Tibial artery (tissue), 4 donors: ENCODE measurements around the gene NTSR1.

Experiments
- DNase-seq, 2 donors: peaks; one replicate each; pipeline ENCODE4 v3.0.0-alpha.2; 2019
- H3K27ac ChIP-seq, 2 donors: fragments of 200-600 bp; sonication (generic) in 1 of 2; 1 replicate in 1 of 2; 2 replicates in 1 of 2; pipeline ENCODE4 v1.5.1; 2018 to 2019; ENCODE audit warnings: mild to moderate bottlenecking in 1 of 2
- H3K27me3 ChIP-seq, 2 donors: fragments of 200-600 bp; sonication (generic) in 1 of 2; one replicate each; pipeline versions ENCODE4 v1.5.1 to v1.6.0; 2016 to 2019
- H3K36me3 ChIP-seq, 3 donors: fragments of 200-600 bp; sonication (generic) in 2 of 3; one replicate each; pipeline ENCODE4 v1.5.1; 2016 to 2019; ENCODE audit warnings: mild to moderate bottlenecking in 2 of 3
- H3K4me1 ChIP-seq, 4 donors: fragments of 200-600 bp; sonication (generic) in 2 of 4; 1 replicate in 3 of 4; 2 replicates in 1 of 4; pipeline ENCODE4 v1.5.1; 2016 to 2019
- H3K4me3 ChIP-seq, 2 donors: fragments of 200-600 bp; sonication (generic) in 1 of 2; 1 replicate in 1 of 2; 2 replicates in 1 of 2; pipeline ENCODE4 v1.5.1; 2018 to 2019; ENCODE audit warnings: mild to moderate bottlenecking in 2 of 2
- H3K9me3 ChIP-seq, 3 donors: fragments of 200-600 bp; sonication (generic) in 1 of 3; one replicate each; pipeline ENCODE4 v1.5.1; 2016 to 2019
- CTCF ChIP-seq, 2 experiments: fragments of 200-600 bp in 1 of 2; fragments of 450-650 bp in 1 of 2; IDR thresholded peaks; one replicate each; pipeline ENCODE4 v1.5.1; 2017 to 2019; ENCODE audit warnings: antibody characterized with exemption in 2 of 2, mild to moderate bottlenecking in 1 of 2, moderate library complexity in 1 of 2
- intact Hi-C: fragments of 100-400 bp; cut with DNase I; formaldehyde crosslinking; loops from one replicate; pipeline ENCODE4 v1.15.0; 2023; ENCODE audit warnings: low total_unique reads

NTSR1 gene

GRCh38 chr20:62742550-62742949 is 33.9 kb downstream of the NTSR1 start:
- no peaks in the 10 kb centered on the region for H3K9me3 ChIP-seq
- H3K4me1 ChIP-seq: no peaks in the 10 kb centered on the region
- H3K4me3 ChIP-seq: no peak overlapping the region
- H3K27me3 ChIP-seq: peaks cover 0 to 82% of the 10 kb centered on the region in 2 donors
- no peak for TF ChIP-seq CTCF (IDR thresholded peaks at IDR 0.05)
- no peaks in the 10 kb centered on the region for H3K36me3 ChIP-seq
- intact Hi-C loops: no loop called here
- no peak overlapping the region for H3K27ac ChIP-seq
- peak in 1 of 2 donors; percentile 53 for DNase-seq

GRCh38 chr20:62742979-62743776 is 34.5 kb downstream of the NTSR1 start:
- Histone ChIP-seq H3K27me3 (peaks cover 0 to 76% of the 10 kb centered on the region in 2 donors), H3K4me1 (no peaks in the 10 kb centered on the region), H3K36me3 (no peaks in the 10 kb centered on the region), H3K9me3 (no peaks in the 10 kb centered on the region), H3K27ac (no peak overlapping the region), H3K4me3 (no peak overlapping the region)
- intact Hi-C loops: no loop called here
- TF ChIP-seq CTCF (IDR thresholded peaks at IDR 0.05): no peak
- DNase-seq: peak in 1 of 2 donors; percentile 56

- Histone ChIP-seq H3K4me1 (no peaks in the 10 kb centered on the region), H3K27me3 (peaks cover 0 to 69% of the 10 kb centered on the region in 2 donors), H3K27ac (no peak overlapping the region), H3K36me3 (no peaks in the 10 kb centered on the region), H3K4me3 (no peak overlapping the region), H3K9me3 (peaks cover 0 to 5% (median 2%) of the 10 kb centered on the region in 3 donors)
- intact Hi-C loops: no loop called here
- no peak for TF ChIP-seq CTCF (IDR thresholded peaks at IDR 0.05)
- peak in 1 of 2 donors; percentile 33 for DNase-seq
These were observed 35.2 kb downstream of the NTSR1 start for GRCh38 chr20:62743777-62744317.

GRCh38 chr20:62744741-62745191 is 36.1 kb downstream of the NTSR1 start:
- H3K4me1 ChIP-seq: no peaks in the 10 kb centered on the region
- intact Hi-C loops: no loop called here
- DNase-seq: no peak
- H3K36me3 ChIP-seq: no peaks in the 10 kb centered on the region
- no peak overlapping the region for H3K27ac ChIP-seq
- no peak for TF ChIP-seq CTCF (IDR thresholded peaks at IDR 0.05)
- H3K4me3 ChIP-seq: no peak overlapping the region
- peaks cover 0 to 5% (median 2%) of the 10 kb centered on the region in 3 donors for H3K9me3 ChIP-seq
- H3K27me3 ChIP-seq: peaks cover 0 to 60% of the 10 kb centered on the region in 2 donors

- Histone ChIP-seq H3K27ac (no peak overlapping the region), H3K4me3 (no peak overlapping the region), H3K4me1 (no peaks in the 10 kb centered on the region), H3K27me3 (peaks cover 0 to 54% of the 10 kb centered on the region in 2 donors), H3K36me3 (no peaks in the 10 kb centered on the region), H3K9me3 (peaks cover 0 to 5% (median 2%) of the 10 kb centered on the region in 3 donors)
- no peak for TF ChIP-seq CTCF (IDR thresholded peaks at IDR 0.05)
- intact Hi-C loops: no loop called here
- no peak for DNase-seq
These were observed 36.8 kb downstream of the NTSR1 start for GRCh38 chr20:62745279-62745951.
